HEK293 (cell line): ENCODE results near the gene PDLIM7.

Experiments used
- CTCF ChIA-PET: fragments of 350-600 bp; formaldehyde crosslinking; extraction: SDS; loops from one replicate; lab custom pipeline; 2021; ENCODE audit warnings: antibody characterized with exemption; lab: Yijun Ruan, JAX
- POLR2A ChIA-PET: fragments of 300-600 bp; formaldehyde crosslinking; extraction: SDS; loops from one replicate; lab custom pipeline; 2020; ENCODE audit warnings: antibody characterized with exemption, inconsistent platforms; lab: Yijun Ruan, JAX
- H3K27ac ChIP-seq: fragments of 200-500 bp; sonication (Bioruptor generic); 2 replicates; pipeline ENCODE4 v1.5.1; 2014; ENCODE audit warnings: low read depth, low read length, control low read depth, inconsistent platforms; ENCODE audit errors: extremely low read depth
- H3K36me3 ChIP-seq, 2 experiments: fragments of 200-500 bp in 1 of 2; sonication (Bioruptor generic) in 1 of 2; 1 replicate in 1 of 2; 2 replicates in 1 of 2; pipeline ENCODE4 v1.5.1; 2014 to 2017; ENCODE audit warnings: inconsistent platforms in 2 of 2, low read length in 2 of 2; ENCODE audit not compliant: control insufficient read depth in 2 of 2, insufficient read depth in 1 of 2
- H3K4me1 ChIP-seq: fragments of 200-500 bp; sonication (Bioruptor generic); 2 replicates; pipeline ENCODE4 v1.5.1; 2014; ENCODE audit warnings: mild to moderate bottlenecking, low read length, inconsistent platforms; ENCODE audit not compliant: control insufficient read depth, insufficient read depth
- H3K4me3 ChIP-seq: 2 replicates; pipeline ENCODE4 v1.5.1; 2011; ENCODE audit warnings: low read depth, mild to moderate bottlenecking, control low read depth, low read length, moderate library complexity
- H3K9me3 ChIP-seq: fragments of 200-500 bp; sonication (Bioruptor generic); 2 replicates; pipeline ENCODE4 v1.5.1; 2014; ENCODE audit warnings: low read depth, low read length, inconsistent platforms; ENCODE audit not compliant: control insufficient read depth, insufficient read depth
- GLI4 ChIP-seq: fragments of 450-650 bp; formaldehyde crosslinking; IDR thresholded peaks from 2 replicates; pipeline ENCODE4 v1.5.1; 2016; ENCODE audit warnings: missing biosample characterization, missing genetic modification characterization
- MEIS1 ChIP-seq: sonication (generic); formaldehyde crosslinking; IDR thresholded peaks from 2 replicates; pipeline ENCODE4 v1.8.1; 2022; ENCODE audit warnings: missing genetic modification reagents, mild to moderate bottlenecking, borderline replicate concordance
- REPIN1 ChIP-seq: fragments of 450-650 bp; formaldehyde crosslinking; IDR thresholded peaks from 2 replicates; pipeline ENCODE4 v1.5.1; 2017; ENCODE audit warnings: missing biosample characterization, missing genetic modification characterization, low read depth
- SCRT1 ChIP-seq: fragments of 450-650 bp; formaldehyde crosslinking; IDR thresholded peaks from 2 replicates; pipeline ENCODE4 v1.5.1; 2016; ENCODE audit warnings: missing biosample characterization, missing genetic modification characterization, borderline replicate concordance
- SETDB1 ChIP-seq: IDR thresholded peaks from one replicate; pipeline ENCODE4 v1.6.1; 2017; ENCODE audit warnings: mild to moderate bottlenecking, low read length, moderate library complexity, mixed read lengths; ENCODE audit not compliant: insufficient read length
- SP7 ChIP-seq: fragments of 450-650 bp; formaldehyde crosslinking; IDR thresholded peaks from 2 replicates; pipeline ENCODE4 v1.5.1; 2016; ENCODE audit warnings: missing biosample characterization, missing genetic modification characterization
- ZBTB17 ChIP-seq: fragments of 450-650 bp; formaldehyde crosslinking; IDR thresholded peaks from 2 replicates; pipeline ENCODE4 v1.5.1; 2016; ENCODE audit warnings: missing biosample characterization, missing genetic modification characterization
- ZFP69B ChIP-seq: fragments of 450-650 bp; formaldehyde crosslinking; IDR thresholded peaks from 2 replicates; pipeline ENCODE4 v1.5.1; 2016; ENCODE audit warnings: missing biosample characterization, missing genetic modification characterization
- ZNF292 ChIP-seq: fragments of 450-650 bp; formaldehyde crosslinking; IDR thresholded peaks from 2 replicates; pipeline ENCODE4 v1.5.1; 2016; ENCODE audit warnings: low read depth, missing biosample characterization, missing genetic modification characterization, borderline replicate concordance
- ZNF404 ChIP-seq: fragments of 450-650 bp; formaldehyde crosslinking; IDR thresholded peaks from 2 replicates; pipeline ENCODE4 v1.5.1; 2017; ENCODE audit warnings: missing biosample characterization, missing genetic modification characterization
- TF ChIP-seq, protein P1 (sequence below): fragments of 450-650 bp; formaldehyde crosslinking; IDR thresholded peaks from 2 replicates; pipeline ENCODE4 v1.5.1; 2016; ENCODE audit warnings: missing biosample characterization, missing genetic modification characterization
- TF ChIP-seq, protein P2 (sequence below): fragments of 450-650 bp; formaldehyde crosslinking; IDR thresholded peaks from 2 replicates; pipeline ENCODE4 v1.5.1; 2016; ENCODE audit warnings: missing biosample characterization, missing genetic modification characterization
- TF ChIP-seq, protein P3 (sequence below): fragments of 450-650 bp; formaldehyde crosslinking; IDR thresholded peaks from 2 replicates; pipeline ENCODE4 v1.5.1; 2017; ENCODE audit warnings: missing biosample characterization, mild to moderate bottlenecking, missing genetic modification characterization, moderate library complexity
- TF ChIP-seq, protein P4 (sequence below): fragments of 450-650 bp; formaldehyde crosslinking; conservative IDR thresholded peaks from 2 replicates; pipeline ENCODE4 v1.5.1; 2016; ENCODE audit warnings: low read depth, missing biosample characterization, missing genetic modification characterization
- TF ChIP-seq, protein P5 (sequence below): sonication (generic); formaldehyde crosslinking; IDR thresholded peaks from 2 replicates; pipeline ENCODE4 v1.8.1; 2022; ENCODE audit warnings: mild to moderate bottlenecking, moderate library complexity, missing genetic modification reagents
- TF ChIP-seq, protein P6 (sequence below): fragments of 450-650 bp; formaldehyde crosslinking; IDR thresholded peaks from 2 replicates; pipeline ENCODE4 v1.5.1; 2017; ENCODE audit warnings: missing biosample characterization, missing genetic modification characterization
- TF ChIP-seq, protein P7 (sequence below): fragments of 450-650 bp; formaldehyde crosslinking; IDR thresholded peaks from 2 replicates; pipeline ENCODE4; 2016; ENCODE audit warnings: missing biosample characterization, missing genetic modification characterization
- TF ChIP-seq, protein P8 (sequence below): fragments of 450-650 bp; formaldehyde crosslinking; IDR thresholded peaks from 2 replicates; pipeline ENCODE4 v1.5.1; 2016; ENCODE audit warnings: missing biosample characterization, missing genetic modification characterization, borderline replicate concordance

The PDLIM7 gene, protein sequence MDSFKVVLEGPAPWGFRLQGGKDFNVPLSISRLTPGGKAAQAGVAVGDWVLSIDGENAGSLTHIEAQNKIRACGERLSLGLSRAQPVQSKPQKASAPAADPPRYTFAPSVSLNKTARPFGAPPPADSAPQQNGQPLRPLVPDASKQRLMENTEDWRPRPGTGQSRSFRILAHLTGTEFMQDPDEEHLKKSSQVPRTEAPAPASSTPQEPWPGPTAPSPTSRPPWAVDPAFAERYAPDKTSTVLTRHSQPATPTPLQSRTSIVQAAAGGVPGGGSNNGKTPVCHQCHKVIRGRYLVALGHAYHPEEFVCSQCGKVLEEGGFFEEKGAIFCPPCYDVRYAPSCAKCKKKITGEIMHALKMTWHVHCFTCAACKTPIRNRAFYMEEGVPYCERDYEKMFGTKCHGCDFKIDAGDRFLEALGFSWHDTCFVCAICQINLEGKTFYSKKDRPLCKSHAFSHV

DNA sequence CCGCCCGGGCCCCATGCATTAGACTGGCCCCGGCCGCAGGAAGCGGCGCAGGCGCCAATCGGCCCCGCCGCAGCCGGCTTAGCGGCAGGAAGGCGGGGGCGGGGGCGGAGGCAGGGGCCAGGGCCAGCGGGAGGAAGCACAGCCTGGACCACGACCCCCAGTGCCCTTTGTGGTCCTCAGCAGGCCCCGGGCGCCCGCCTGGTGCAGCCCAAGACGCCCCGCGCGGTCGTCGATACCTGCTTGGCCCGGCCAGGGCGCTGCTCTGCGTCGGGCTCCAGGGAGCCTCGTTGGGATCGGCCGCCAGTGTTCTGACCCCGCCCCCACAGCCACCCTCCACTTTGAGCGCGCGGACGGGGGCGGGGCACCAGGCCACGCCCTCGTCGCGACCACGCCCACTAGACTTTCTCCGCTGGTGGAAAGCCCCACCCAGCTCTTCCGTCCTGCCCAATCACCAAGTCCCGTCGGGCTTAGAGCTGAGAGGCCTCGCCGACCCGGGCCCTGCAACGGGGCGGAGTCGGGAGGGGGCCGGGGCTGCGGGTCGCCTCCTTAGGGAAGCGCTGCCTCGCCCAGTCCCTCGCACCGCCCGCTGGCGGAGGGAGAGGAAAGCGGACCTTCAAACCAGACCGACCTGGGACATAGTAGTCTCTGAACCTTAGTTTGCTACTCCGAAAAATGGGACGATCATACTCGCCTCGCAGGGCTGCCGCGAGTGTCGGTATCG is at the start of gene PDLIM7:
TSS of gene PDLIM7 (minus strand) at position 313 of the 721 bp plus-strand sequence. CDS start 1,092 bp downstream, outside the sequence.
- H3K9me3 ChIP-seq: no peaks in the 10 kb centered on the region
- peaks cover 20% of the 10 kb centered on the region for H3K4me1 ChIP-seq
- peak within 1 kb of the TSS; percentile 98 for H3K27ac ChIP-seq
- H3K36me3 ChIP-seq: peaks cover 0 to 25% of the 10 kb centered on the region in 2 experiments; a peak in 1 of 3 replicates
- ChIA-PET POLR2A (interaction anchor here (0.6 to 7.0 kb wide), 24 partner anchors 8 to 707 kb away, joined by 3 to 106 read pairs (median 5); partner anchors contain the start of genes DBN1, DDX41, GRK6 and HNRNPAB), CTCF (interaction anchor here (0.6 to 4.0 kb wide), 6 partner anchors 40 to 384 kb away, joined by 3 to 23 read pairs (median 6); no protein-coding TSS in a partner anchor)
- peak within 1 kb of the TSS; percentile 67 for H3K4me3 ChIP-seq
- no peak for TF ChIP-seq ZNF292 (tag by site-specific recombination)
- TF ChIP-seq, protein P1, sequence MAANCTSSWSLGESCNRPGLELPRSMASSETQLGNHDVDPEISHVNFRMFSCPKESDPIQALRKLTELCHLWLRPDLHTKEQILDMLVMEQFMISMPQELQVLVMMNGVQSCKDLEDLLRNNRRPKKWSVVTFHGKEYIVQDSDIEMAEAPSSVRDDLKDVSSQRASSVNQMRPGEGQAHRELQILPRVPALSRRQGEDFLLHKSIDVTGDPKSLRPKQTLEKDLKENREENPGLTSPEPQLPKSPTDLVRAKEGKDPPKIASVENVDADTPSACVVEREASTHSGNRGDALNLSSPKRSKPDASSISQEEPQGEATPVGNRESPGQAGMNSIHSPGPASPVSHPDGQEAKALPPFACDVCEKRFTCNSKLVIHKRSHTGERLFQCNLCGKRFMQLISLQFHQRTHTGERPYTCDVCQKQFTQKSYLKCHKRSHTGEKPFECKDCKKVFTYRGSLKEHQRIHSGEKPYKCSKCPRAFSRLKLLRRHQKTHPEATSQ (tag by site-specific recombination): peak; percentile 75
- TF ChIP-seq, protein P2, sequence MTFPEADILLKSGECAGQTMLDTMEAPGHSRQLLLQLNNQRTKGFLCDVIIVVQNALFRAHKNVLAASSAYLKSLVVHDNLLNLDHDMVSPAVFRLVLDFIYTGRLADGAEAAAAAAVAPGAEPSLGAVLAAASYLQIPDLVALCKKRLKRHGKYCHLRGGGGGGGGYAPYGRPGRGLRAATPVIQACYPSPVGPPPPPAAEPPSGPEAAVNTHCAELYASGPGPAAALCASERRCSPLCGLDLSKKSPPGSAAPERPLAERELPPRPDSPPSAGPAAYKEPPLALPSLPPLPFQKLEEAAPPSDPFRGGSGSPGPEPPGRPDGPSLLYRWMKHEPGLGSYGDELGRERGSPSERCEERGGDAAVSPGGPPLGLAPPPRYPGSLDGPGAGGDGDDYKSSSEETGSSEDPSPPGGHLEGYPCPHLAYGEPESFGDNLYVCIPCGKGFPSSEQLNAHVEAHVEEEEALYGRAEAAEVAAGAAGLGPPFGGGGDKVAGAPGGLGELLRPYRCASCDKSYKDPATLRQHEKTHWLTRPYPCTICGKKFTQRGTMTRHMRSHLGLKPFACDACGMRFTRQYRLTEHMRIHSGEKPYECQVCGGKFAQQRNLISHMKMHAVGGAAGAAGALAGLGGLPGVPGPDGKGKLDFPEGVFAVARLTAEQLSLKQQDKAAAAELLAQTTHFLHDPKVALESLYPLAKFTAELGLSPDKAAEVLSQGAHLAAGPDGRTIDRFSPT (tag by site-specific recombination): peak; percentile 76; the same call in 1 of the 2 replicates
- TF ChIP-seq, protein P3, sequence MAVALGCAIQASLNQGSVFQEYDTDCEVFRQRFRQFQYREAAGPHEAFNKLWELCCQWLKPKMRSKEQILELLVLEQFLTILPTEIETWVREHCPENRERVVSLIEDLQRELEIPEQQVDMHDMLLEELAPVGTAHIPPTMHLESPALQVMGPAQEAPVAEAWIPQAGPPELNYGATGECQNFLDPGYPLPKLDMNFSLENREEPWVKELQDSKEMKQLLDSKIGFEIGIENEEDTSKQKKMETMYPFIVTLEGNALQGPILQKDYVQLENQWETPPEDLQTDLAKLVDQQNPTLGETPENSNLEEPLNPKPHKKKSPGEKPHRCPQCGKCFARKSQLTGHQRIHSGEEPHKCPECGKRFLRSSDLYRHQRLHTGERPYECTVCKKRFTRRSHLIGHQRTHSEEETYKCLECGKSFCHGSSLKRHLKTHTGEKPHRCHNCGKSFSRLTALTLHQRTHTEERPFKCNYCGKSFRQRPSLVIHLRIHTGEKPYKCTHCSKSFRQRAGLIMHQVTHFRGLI: 0 out of 2 replicates have a peak, but pooled peaks have one; percentile 33
- TF ChIP-seq ZNF404 (tag by site-specific recombination): no peak
- TF ChIP-seq, protein P4, sequence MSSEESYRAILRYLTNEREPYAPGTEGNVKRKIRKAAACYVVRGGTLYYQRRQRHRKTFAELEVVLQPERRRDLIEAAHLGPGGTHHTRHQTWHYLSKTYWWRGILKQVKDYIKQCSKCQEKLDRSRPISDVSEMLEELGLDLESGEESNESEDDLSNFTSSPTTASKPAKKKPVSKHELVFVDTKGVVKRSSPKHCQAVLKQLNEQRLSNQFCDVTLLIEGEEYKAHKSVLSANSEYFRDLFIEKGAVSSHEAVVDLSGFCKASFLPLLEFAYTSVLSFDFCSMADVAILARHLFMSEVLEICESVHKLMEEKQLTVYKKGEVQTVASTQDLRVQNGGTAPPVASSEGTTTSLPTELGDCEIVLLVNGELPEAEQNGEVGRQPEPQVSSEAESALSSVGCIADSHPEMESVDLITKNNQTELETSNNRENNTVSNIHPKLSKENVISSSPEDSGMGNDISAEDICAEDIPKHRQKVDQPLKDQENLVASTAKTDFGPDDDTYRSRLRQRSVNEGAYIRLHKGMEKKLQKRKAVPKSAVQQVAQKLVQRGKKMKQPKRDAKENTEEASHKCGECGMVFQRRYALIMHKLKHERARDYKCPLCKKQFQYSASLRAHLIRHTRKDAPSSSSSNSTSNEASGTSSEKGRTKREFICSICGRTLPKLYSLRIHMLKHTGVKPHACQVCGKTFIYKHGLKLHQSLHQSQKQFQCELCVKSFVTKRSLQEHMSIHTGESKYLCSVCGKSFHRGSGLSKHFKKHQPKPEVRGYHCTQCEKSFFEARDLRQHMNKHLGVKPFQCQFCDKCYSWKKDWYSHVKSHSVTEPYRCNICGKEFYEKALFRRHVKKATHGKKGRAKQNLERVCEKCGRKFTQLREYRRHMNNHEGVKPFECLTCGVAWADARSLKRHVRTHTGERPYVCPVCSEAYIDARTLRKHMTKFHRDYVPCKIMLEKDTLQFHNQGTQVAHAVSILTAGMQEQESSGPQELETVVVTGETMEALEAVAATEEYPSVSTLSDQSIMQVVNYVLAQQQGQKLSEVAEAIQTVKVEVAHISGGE: no peak
- TF ChIP-seq, protein P5, sequence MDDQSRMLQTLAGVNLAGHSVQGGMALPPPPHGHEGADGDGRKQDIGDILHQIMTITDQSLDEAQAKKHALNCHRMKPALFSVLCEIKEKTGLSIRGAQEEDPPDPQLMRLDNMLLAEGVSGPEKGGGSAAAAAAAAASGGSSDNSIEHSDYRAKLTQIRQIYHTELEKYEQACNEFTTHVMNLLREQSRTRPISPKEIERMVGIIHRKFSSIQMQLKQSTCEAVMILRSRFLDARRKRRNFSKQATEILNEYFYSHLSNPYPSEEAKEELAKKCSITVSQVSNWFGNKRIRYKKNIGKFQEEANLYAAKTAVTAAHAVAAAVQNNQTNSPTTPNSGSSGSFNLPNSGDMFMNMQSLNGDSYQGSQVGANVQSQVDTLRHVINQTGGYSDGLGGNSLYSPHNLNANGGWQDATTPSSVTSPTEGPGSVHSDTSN: no peak
- peak; percentile 90 for TF ChIP-seq REPIN1
- TF ChIP-seq, protein P6, sequence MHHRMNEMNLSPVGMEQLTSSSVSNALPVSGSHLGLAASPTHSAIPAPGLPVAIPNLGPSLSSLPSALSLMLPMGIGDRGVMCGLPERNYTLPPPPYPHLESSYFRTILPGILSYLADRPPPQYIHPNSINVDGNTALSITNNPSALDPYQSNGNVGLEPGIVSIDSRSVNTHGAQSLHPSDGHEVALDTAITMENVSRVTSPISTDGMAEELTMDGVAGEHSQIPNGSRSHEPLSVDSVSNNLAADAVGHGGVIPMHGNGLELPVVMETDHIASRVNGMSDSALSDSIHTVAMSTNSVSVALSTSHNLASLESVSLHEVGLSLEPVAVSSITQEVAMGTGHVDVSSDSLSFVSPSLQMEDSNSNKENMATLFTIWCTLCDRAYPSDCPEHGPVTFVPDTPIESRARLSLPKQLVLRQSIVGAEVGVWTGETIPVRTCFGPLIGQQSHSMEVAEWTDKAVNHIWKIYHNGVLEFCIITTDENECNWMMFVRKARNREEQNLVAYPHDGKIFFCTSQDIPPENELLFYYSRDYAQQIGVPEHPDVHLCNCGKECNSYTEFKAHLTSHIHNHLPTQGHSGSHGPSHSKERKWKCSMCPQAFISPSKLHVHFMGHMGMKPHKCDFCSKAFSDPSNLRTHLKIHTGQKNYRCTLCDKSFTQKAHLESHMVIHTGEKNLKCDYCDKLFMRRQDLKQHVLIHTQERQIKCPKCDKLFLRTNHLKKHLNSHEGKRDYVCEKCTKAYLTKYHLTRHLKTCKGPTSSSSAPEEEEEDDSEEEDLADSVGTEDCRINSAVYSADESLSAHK (tag by site-specific recombination): no peak
- TF ChIP-seq SP7 (tag by site-specific recombination): peak; percentile 55; the same call in 1 of the 2 replicates
- no peak for TF ChIP-seq ZFP69B (tag by site-specific recombination)
- TF ChIP-seq GLI4: no peak
- TF ChIP-seq MEIS1: no peak
- TF ChIP-seq, protein P7, sequence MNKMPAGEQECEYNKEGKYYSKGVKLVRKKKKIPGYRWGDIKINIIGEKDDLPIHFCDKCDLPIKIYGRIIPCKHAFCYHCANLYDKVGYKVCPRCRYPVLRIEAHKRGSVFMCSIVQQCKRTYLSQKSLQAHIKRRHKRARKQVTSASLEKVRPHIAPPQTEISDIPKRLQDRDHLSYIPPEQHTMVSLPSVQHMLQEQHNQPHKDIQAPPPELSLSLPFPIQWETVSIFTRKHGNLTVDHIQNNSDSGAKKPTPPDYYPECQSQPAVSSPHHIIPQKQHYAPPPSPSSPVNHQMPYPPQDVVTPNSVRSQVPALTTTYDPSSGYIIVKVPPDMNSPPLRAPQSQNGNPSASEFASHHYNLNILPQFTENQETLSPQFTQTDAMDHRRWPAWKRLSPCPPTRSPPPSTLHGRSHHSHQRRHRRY: no peak
- TF ChIP-seq, protein P8, sequence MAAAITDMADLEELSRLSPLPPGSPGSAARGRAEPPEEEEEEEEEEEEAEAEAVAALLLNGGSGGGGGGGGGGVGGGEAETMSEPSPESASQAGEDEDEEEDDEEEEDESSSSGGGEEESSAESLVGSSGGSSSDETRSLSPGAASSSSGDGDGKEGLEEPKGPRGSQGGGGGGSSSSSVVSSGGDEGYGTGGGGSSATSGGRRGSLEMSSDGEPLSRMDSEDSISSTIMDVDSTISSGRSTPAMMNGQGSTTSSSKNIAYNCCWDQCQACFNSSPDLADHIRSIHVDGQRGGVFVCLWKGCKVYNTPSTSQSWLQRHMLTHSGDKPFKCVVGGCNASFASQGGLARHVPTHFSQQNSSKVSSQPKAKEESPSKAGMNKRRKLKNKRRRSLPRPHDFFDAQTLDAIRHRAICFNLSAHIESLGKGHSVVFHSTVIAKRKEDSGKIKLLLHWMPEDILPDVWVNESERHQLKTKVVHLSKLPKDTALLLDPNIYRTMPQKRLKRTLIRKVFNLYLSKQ: no peak
- TF ChIP-seq SETDB1: no peak
- TF ChIP-seq SCRT1 (tag by site-specific recombination): no peak
- TF ChIP-seq ZBTB17 (tag by site-specific recombination): peak; percentile 38; the same call in 1 of the 2 replicates
